ENCODE measurements around the gene RTN4RL1.
"Not testable (repeated sequence)": the region's sequence is repeated elsewhere in the genome, so short reads cannot be mapped to it uniquely, and the experiment has no call there.

The RTN4RL1 gene

DNA sequence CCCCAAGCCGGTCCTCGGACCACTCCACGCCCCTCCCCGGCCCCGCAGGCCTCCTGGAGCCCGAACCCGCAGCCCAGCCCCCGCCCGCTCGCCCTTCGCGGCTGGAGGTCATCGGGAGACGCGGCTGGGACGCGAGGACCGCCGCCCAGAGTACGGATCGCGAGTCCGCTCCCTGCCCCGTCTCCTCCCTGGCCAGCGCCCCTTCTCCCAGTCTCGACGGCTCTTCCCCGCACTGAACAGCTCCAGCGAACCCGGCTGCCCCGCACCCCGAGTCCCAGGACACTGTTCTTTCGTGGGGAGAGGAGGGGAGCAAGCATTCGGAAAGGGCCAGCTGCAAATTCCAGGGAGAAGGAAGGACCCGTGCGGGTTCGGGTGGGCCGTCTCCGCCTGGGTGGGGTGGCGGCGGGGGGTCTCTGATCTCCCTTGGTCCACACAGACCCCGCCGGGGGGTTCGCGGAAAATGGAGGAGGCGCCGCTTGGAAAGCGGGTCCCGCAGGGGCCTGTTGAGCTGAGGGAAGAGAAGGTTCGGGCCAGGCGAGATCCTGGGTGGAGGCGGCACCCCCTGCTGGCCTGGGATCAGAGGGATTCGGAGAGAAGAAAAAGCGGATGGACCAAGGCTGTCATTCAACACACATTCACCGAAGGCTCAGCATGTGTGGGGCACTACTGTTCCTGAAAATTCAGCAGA lies 632 bp upstream of the RTN4RL1 start:
- DNase-seq (ENCODE audit: low read depth, low spot score) = no peak

DNA sequence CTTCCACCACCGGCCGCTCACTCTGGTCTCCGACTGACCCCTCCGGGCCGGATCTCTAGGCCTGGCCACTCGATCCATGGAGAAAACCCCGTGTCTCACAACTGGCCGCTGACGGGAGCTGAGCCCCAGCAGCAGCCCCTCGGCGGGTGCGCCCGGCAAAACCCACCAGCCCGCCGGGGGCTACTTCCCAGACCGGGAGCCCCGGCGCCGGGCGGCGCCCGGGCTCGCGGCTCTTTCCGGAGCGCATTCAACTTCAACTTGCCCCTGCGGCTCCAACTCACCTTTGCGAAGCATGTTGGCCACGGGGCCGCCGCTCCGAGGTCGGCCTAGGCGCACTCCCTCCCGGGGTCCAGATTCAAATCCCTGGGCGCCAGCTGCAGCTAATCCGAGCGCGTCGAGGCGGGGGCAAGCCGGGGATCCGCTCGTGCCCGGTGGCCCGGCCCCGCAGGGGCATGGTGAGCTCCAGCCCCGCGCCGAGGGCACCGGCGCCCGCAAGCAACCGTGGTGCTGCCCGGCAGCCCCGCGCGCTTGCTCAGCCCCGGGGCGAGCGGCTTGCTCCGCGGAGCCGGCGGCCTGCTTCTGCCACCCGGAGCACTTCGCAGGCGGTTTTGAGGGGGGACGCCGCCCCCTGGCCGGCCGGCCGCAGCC lies 438 bp downstream of the RTN4RL1 start:
- DNase-seq (ENCODE audit: low read depth, low spot score) = no peak

DNA sequence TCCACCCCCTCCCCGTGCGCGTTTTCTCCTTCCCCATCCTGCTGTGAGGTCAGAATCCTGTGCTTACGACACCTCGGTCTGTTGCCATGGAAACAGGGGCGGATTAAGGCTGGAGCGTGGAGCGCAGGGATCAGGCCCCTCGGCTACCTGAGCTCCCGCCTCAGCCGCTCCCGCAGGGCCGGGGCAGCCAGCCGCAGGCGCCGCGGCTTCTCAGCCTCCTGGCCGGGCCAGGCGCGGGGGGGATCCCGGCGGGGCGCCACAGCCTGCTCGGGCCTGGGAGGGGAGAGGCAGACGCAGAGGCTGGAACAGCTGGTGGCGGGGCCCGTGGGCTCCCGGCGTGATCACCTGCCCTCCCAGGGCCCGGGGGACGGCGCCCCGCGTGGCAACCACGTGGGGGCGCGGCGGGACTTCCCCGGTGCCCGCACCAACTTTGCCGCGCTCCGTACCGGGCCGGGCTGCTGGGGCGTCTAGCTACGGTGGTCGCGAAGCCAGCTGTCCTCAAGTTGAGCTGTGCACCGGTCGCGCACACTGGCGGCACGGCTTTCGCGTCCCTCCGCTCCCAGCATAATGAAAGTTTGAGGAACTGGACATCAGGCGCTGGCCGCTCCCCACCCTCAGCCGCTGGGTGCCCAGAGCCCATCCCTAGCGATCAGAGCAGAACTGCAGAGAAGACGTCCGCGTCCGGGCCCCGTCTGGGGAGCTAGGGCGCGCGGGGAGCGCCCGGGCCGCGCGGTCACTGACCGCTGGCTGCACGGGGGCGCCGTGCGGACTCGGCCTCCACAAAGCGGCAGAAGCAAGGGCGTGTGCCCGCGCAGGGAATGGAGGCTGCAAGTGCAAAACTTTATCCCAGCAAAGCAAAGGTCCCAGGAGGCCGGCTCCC lies 1.2 kb downstream of the RTN4RL1 start:
- DNase-seq (ENCODE audit: low read depth, low spot score) = no peak

GRCh38 chr17:2023256-2023655 lies 1.9 kb downstream of the RTN4RL1 start:
- DNase-seq (ENCODE audit: low read depth, low spot score) = no peak

DNA sequence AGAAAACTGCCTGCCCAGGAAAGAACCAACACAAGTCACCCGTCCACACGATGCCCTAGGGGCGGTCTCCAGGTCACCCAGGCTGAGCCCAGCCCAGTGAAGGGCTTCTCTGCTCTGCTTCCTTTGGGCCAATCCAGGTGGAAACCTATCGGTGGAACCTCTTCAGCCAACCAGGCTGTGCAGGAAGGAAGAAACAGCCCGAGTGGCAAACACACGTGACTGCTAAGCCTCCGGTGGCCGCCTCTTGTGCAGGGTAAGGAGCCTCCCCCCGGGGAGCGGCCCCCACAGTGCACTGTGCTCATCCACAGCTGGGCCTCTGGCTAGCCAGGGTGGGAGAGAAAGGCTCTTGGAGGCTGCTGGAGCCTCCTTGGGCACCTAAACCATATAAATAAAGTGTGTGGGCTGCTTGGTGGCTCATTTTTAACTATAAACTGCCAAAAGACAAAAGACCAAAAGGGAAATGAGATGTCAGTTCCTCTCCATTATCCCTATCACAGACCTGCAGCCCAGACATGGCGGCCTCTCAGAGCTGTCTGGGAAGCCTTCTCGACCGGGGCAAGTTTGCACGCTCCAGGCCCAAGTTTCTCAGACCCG lies 2.4 kb downstream of the RTN4RL1 start:
- DNase-seq (ENCODE audit: low read depth, low spot score) = no peak

DNA sequence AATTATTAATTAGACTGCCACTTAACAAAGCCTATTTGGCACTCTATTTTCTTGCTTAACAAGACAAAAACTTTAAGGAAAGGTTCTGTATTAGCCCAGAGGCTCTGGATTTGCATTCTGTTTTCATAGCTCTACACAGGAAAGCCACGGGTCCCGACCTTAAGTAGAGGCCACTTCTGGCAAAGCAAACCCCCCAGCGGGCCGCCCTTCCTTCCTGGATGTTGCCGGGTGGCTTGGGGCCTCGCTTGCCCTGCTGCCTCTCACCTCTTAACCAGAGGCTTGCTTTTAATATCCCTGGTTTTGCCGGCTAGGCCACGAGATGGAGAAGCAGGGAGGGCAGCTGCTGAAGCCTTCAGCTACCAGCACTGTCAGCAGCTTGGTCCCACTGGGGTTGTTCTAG lies 4.4 kb downstream of the RTN4RL1 start:
- DNase-seq (ENCODE audit: low read depth, low spot score) = no peak

DNA sequence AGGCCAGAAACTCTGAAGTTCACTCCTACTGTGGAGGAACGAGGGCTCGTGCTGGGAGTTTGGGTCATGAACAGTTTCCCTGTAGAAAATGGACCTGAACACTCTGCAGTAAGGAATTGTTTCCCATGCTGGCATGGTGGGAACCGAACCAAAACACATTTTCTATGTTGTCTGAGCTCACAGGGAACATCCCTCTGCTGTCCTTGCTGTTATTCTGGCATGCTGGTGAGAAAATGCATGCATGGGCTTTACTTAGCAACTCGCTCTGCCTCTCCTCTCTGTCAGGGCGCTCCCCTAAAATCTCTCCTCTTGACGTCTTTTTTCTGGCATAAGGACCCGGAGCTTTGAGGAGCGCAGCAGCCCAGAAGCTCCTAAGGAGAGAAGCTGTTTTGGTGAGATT lies 5.4 kb downstream of the RTN4RL1 start:
- DNase-seq (ENCODE audit: low read depth, low spot score) = no peak

DNA sequence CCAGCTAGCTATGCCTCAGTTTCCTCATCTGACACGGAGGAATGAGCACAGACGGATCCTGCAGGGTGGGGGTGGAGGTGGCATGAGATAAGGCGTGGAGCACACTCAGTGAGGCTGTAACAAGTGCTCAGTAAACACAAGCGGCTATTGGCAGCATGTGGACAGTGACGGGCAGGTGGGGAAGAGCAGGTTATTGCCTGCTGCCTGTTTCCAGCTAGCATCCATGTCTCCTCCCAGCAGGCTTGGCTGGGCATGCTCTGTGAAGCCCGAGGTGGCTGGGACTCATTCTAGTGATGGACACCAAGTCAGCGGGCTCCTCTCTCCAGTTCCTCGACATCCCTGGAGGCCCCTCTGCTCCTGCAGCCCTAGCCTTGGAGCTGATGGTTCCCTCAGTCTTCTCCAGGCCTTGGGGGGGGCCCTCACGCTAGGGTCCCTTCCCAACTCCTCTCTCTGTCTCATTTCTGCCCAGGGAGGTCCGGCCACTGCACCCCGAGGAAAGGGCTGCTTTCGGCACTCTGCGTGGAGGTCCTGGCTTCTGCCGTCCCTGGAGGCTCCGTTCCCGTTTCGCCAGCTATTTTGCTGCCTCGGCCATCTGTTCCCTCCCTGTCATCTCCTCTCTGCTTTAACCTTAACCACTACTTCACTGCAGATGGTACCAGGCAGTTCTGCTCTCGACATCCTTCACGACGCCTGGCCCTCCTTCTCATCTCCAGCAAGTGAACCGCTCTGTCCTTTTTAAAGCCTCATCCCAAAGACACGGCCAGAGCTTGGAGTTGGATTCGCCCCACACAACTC lies 6.2 kb downstream of the RTN4RL1 start:
- no peak for DNase-seq (ENCODE audit: low read depth, low spot score)

GRCh38 chr17:2017274-2017941 lies 7.7 kb downstream of the RTN4RL1 start:
- no peak for DNase-seq (ENCODE audit: low read depth, low spot score)

DNA sequence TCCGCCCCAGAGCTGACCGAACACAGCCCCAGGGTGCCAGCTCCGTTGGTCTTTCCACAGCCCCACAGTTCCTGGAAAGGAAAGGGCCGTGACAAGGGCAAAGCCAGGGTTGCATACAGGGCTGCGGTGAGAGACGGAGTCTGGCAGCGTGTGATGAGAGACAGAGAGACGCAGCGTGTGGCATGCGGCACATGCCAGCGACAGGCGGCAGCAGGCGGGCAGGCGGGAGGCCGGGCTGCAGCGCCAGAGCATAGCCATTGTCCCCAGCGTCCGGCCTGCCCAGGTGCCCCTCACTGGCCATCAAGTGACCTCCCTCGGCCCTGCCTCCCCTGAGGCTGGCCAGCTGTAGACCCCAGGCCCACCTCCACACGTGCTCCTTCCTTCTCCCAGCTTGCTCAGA lies 8.6 kb downstream of the RTN4RL1 start:
- DNase-seq (ENCODE audit: low read depth, low spot score) = no peak

- DNase-seq (ENCODE audit: low read depth, low spot score) = no peak
Measured at GRCh38 chr17:2015314-2015713, 9.8 kb downstream of the RTN4RL1 start.

- no peak for DNase-seq (ENCODE audit: low read depth, low spot score)
Measured at GRCh38 chr17:2013994-2014317, 11.2 kb downstream of the RTN4RL1 start.

DNA sequence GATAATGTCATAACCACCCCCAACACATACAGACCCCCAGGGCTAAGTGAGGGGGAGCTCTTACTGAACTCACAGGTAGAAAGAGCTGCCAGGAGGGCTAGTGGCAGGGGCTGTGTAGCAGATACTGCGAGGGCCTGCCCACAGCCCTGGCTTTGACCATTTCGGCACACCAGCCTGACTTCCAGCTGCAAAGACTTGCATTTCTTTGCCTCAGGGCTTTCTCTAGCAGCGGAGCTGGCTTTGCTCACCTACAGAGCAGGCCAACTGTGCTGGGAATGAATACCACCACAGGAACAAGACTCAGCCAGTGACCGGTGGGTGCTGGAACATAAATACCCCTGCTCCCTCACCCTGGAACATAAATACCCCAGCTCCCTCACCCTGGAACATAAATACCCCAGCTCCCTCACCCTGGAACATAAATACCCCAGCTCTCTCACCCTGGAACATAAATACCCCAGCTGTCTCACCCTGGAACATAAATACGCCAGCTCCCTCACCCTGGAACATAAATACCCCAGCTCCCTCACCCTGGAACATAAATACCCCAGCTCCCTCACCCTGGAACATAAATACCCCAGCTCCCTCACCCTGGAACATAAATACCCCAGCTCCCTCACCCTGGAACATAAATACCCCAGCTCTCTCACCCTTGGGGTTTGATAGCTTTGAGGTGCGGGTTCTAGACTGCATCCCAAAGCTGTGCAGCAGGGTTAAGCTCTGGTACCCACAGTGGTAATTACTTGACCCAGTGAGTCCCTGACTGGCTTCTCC lies 11.7 kb downstream of the RTN4RL1 start:
- not testable (repeated sequence) for DNase-seq (ENCODE audit: low read depth, low spot score)

- no peak for DNase-seq (ENCODE audit: low read depth, low spot score)
Measured at GRCh38 chr17:2012499-2012898, 12.6 kb downstream of the RTN4RL1 start.

- DNase-seq (ENCODE audit: low read depth, low spot score) = no peak
Measured at GRCh38 chr17:2011411-2012371, 13.4 kb downstream of the RTN4RL1 start.

GRCh38 chr17:2009737-2010136 lies 15.4 kb downstream of the RTN4RL1 start:
- no peak for DNase-seq (ENCODE audit: low read depth, low spot score)

DNA sequence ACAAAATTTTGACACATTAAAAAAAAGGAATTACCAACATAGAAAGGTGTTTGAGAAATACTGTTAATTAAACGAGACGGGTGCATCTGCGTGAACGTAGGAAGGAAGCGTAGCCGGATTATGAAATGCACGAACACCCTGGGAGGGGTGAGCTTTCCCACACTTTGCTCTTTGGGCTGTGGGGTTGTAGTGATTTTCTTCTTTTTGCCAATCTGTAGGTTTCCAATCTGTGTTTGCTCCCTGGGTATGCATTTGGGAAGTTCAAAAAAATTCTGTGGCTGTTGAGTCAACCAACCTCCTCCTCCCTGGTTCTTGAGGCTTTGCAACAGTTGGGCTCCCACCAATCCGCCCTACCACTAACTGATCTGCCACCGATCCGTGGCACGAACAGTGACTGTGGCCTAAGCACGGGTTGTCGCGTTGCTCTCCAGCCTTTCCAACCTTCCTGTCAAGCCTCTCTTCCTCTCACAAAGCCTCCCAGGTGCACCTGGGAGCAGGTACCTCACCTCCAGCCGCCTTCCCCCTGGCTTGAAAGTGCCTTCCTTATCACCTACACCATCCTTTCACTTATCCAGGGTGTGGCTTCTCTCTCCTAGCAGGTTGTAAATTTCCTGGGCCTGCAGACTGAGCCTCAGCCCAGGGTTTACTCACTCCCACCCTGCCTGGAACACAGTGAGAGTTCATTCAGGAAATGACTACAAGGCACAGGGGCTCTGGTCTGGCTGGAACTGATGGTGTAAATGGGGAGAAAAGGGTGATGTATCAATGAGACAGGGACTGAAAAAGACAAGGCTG lies 16.6 kb downstream of the RTN4RL1 start:
- DNase-seq (ENCODE audit: low read depth, low spot score) = no peak

GRCh38 chr17:2004435-2004952 lies 20.6 kb downstream of the RTN4RL1 start:
- no peak for DNase-seq (ENCODE audit: low read depth, low spot score)
